ENCODE results near the gene SLC8A2.
"Not testable (repeated sequence)": the region's sequence is repeated elsewhere in the genome, so short reads cannot be mapped to it uniquely, and the experiment has no call there.

The SLC8A2 gene

GRCh38 chr19:47423203-47423882, 48.4 kb downstream of the SLC8A2 start:
- DNase-seq = no peak

GRCh38 chr19:47422417-47423163, 49.1 kb downstream of the SLC8A2 start:
- no peak for DNase-seq

GRCh38 chr19:47421844-47422395, 49.8 kb downstream of the SLC8A2 start:
- no peak for DNase-seq

- DNase-seq = no peak
Observed at GRCh38 chr19:47421244-47421786, 50.4 kb downstream of the SLC8A2 start.

- DNase-seq = no peak
Observed at GRCh38 chr19:47419789-47420188, 51.9 kb downstream of the SLC8A2 start.

- no peak for DNase-seq
Observed at GRCh38 chr19:47419030-47419783, 52.5 kb downstream of the SLC8A2 start, which contains the start of gene MEIS3. TSS of gene MEIS3 (minus strand) at chr19:47419527. CDS start at chr19:47419081, 446 bp downstream.

- DNase-seq = no peak
Observed at GRCh38 chr19:47418692-47419029, 53.0 kb downstream of the SLC8A2 start.

- DNase-seq = no peak
Observed at GRCh38 chr19:47417746-47418691, 53.7 kb downstream of the SLC8A2 start.

GRCh38 chr19:47417107-47417745, 54.5 kb downstream of the SLC8A2 start:
- no peak for DNase-seq

- no peak for DNase-seq
Observed at GRCh38 chr19:47416643-47416985, 55.1 kb downstream of the SLC8A2 start.

- no peak for DNase-seq
Observed at GRCh38 chr19:47415953-47416642, 55.6 kb downstream of the SLC8A2 start.

GRCh38 chr19:47414469-47414868, 57.2 kb downstream of the SLC8A2 start:
- DNase-seq = no peak

GRCh38 chr19:47413941-47414340, 57.8 kb downstream of the SLC8A2 start:
- DNase-seq = no peak

- not testable (repeated sequence) for DNase-seq
Observed at GRCh38 chr19:47411696-47412095, 60.0 kb downstream of the SLC8A2 start.

- DNase-seq = no peak
Observed at GRCh38 chr19:47411101-47411500, 60.6 kb downstream of the SLC8A2 start.

GRCh38 chr19:47408156-47408938, 63.3 kb downstream of the SLC8A2 start:
- no peak for DNase-seq

GRCh38 chr19:47407417-47407774, 64.3 kb downstream of the SLC8A2 start:
- no peak for DNase-seq

- DNase-seq = no peak
Observed at GRCh38 chr19:47406711-47407416, 64.8 kb downstream of the SLC8A2 start.

GRCh38 chr19:47405854-47406417, 65.8 kb downstream of the SLC8A2 start:
- DNase-seq = no peak
